ENCODE measurements around the gene CDK18.

CDK18 gene

GRCh38 chr1:205531191-205532025 lies 26.9 kb downstream of the CDK18 start:
- TF ChIP-seq, protein P1, sequence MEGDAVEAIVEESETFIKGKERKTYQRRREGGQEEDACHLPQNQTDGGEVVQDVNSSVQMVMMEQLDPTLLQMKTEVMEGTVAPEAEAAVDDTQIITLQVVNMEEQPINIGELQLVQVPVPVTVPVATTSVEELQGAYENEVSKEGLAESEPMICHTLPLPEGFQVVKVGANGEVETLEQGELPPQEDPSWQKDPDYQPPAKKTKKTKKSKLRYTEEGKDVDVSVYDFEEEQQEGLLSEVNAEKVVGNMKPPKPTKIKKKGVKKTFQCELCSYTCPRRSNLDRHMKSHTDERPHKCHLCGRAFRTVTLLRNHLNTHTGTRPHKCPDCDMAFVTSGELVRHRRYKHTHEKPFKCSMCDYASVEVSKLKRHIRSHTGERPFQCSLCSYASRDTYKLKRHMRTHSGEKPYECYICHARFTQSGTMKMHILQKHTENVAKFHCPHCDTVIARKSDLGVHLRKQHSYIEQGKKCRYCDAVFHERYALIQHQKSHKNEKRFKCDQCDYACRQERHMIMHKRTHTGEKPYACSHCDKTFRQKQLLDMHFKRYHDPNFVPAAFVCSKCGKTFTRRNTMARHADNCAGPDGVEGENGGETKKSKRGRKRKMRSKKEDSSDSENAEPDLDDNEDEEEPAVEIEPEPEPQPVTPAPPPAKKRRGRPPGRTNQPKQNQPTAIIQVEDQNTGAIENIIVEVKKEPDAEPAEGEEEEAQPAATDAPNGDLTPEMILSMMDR (IDR thresholded peaks at IDR 0.05; ENCODE audit: extremely low read depth, missing control alignments): no peak
- DNase-seq (ENCODE audit: low spot score): no peak

- no peak for DNase-seq (ENCODE audit: low spot score)
- TF ChIP-seq, protein P1 (IDR thresholded peaks at IDR 0.05; ENCODE audit: extremely low read depth, missing control alignments): no peak
These were observed 27.8 kb downstream of the CDK18 start for GRCh38 chr1:205532026-205532898.

GRCh38 chr1:205532996-205533735 lies 28.7 kb downstream of the CDK18 start:
- TF ChIP-seq, protein P1 (IDR thresholded peaks at IDR 0.05; ENCODE audit: extremely low read depth, missing control alignments): no peak
- DNase-seq (ENCODE audit: low spot score): no peak

- TF ChIP-seq, protein P1 (IDR thresholded peaks at IDR 0.05; ENCODE audit: extremely low read depth, missing control alignments): no peak
- no peak for DNase-seq (ENCODE audit: low spot score)
These were observed 29.4 kb downstream of the CDK18 start for GRCh38 chr1:205533748-205534443.

GRCh38 chr1:205534444-205534985 lies 30.0 kb downstream of the CDK18 start:
- DNase-seq (ENCODE audit: low spot score): no peak
- TF ChIP-seq, protein P1 (IDR thresholded peaks at IDR 0.05; ENCODE audit: extremely low read depth, missing control alignments): no peak

DNA sequence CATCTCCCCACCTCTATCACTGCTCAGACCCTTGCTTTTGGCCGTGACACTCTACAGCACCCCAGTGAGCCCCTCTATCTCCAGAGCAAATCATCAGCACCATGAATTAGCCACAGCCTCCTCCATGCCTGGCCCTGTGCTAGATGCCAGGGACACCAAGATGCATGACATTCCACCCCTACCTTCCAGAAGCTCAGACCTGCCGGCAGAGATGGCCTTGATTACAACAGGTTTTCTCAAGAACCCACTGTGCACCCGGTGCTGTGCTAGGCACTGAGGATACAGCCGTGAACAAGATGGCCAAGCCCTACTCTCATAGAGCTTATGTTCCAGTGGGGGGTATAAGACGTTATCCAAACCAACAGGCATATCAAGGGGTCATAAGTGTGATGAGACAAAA lies 30.6 kb downstream of the CDK18 start:
- TF ChIP-seq, protein P1 (IDR thresholded peaks at IDR 0.05; ENCODE audit: extremely low read depth, missing control alignments): no peak
- no peak for DNase-seq (ENCODE audit: low spot score)
